Suprapubic skin (tissue), 4 donors: ENCODE results near the gene RAB33A. TPM values are rescaled to one million over a fixed set of nuclear protein-coding genes. Genes with fewer than 3 reads are reported as not detected.

ENCODE experiments used
- DNase-seq, 2 donors: peaks; one replicate each; pipeline ENCODE4 v3.0.0-alpha.2; 2019; ENCODE audit warnings: low spot score in 2 of 2
- H3K27ac ChIP-seq: fragments of 200-600 bp; sonication (generic); one replicate; pipeline ENCODE4 v1.5.1; 2019
- H3K27me3 ChIP-seq: fragments of 200-600 bp; sonication (generic); one replicate; pipeline ENCODE4 v1.5.1; 2019
- H3K36me3 ChIP-seq: fragments of 200-600 bp; sonication (generic); one replicate; pipeline ENCODE4 v1.5.1; 2019
- H3K4me1 ChIP-seq: fragments of 200-600 bp; sonication (generic); one replicate; pipeline ENCODE4 v1.5.1; 2019
- H3K4me3 ChIP-seq: fragments of 200-600 bp; sonication (generic); one replicate; pipeline ENCODE4 v1.5.1; 2019; ENCODE audit warnings: mild to moderate bottlenecking
- H3K9me3 ChIP-seq: fragments of 200-600 bp; sonication (generic); one replicate; pipeline ENCODE4 v1.5.1; 2019
- EP300 ChIP-seq: sonication (generic); formaldehyde crosslinking; IDR thresholded peaks from one replicate; pipeline ENCODE4 v1.6.1; 2017; ENCODE audit warnings: antibody characterized with exemption
- POLR2A ChIP-seq, 2 donors: fragments of 450-650 bp; IDR thresholded peaks; one replicate each; pipeline ENCODE4 v1.6.1; 2017; ENCODE audit warnings: antibody characterized with exemption in 2 of 2, mild to moderate bottlenecking in 2 of 2, moderate library complexity in 2 of 2
- POLR2AphosphoS5 ChIP-seq, 3 donors: sonication (generic); formaldehyde crosslinking; IDR thresholded peaks; one replicate each; pipeline ENCODE4 v1.6.1; 2017; ENCODE audit warnings: antibody characterized with exemption in 3 of 3
- WGBS: methylation state at CpG from one replicate; pipeline ENCODE4 v1.1.5; 2018; 5-methylcytosine and 5-hydroxymethylcytosine counted together
- total RNA-seq, 4 donors: library from RNA; depleted of rRNA; stranded (reverse); fragments of >200 nt; gene quantifications; one replicate each; pipeline ENCODE4 v1.1.0, GENCODE V29; 2016
- TF ChIP-seq, protein P1 (sequence below), 2 donors: fragments of 200-600 bp in 1 of 2; fragments of 450-650 bp in 1 of 2; sonication (generic) in 1 of 2; IDR thresholded peaks; one replicate each; pipeline ENCODE4 v1.5.1; 2016 to 2019; ENCODE audit warnings: antibody characterized with exemption in 2 of 2, mild to moderate bottlenecking in 1 of 2, moderate library complexity in 1 of 2

RAB33A gene
- total RNA-seq, 4 donors from 2014 or later: not detected

DNA sequence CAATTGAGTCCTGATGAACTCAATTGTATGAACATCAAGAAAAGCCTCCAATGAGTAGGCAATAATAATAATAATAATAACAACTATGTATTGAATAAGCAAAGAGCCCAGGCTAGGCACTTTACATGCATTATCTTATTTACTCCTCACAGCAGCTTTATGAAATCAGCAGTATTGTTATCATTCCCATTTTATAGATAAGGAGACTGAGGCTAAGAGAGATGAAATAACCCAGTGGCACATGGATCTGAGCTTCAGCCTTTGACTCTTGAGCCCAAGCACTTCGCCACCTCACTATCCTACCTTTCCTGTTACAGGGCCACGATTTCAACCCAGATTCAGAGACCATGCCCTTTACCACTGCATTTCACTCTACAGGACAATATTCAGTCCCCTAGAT is 3.2 kb downstream of the RAB33A start:
- Histone ChIP-seq H3K36me3 (no peaks in the 10 kb centered on the region), H3K27me3 (no peaks in the 10 kb centered on the region), H3K4me1 (peaks cover 32% of the 10 kb centered on the region), H3K9me3 (no peaks in the 10 kb centered on the region), H3K27ac (no peak overlapping the region), H3K4me3 (no peak overlapping the region)
- WGBS: 85% methylated on average over 2 of the region's 2 CpGs
- DNase-seq: no peak
- no peak for TF ChIP-seq POLR2A (IDR thresholded peaks at IDR 0.05)
- TF ChIP-seq, protein P1, sequence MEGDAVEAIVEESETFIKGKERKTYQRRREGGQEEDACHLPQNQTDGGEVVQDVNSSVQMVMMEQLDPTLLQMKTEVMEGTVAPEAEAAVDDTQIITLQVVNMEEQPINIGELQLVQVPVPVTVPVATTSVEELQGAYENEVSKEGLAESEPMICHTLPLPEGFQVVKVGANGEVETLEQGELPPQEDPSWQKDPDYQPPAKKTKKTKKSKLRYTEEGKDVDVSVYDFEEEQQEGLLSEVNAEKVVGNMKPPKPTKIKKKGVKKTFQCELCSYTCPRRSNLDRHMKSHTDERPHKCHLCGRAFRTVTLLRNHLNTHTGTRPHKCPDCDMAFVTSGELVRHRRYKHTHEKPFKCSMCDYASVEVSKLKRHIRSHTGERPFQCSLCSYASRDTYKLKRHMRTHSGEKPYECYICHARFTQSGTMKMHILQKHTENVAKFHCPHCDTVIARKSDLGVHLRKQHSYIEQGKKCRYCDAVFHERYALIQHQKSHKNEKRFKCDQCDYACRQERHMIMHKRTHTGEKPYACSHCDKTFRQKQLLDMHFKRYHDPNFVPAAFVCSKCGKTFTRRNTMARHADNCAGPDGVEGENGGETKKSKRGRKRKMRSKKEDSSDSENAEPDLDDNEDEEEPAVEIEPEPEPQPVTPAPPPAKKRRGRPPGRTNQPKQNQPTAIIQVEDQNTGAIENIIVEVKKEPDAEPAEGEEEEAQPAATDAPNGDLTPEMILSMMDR (IDR thresholded peaks at IDR 0.05): no peak
- TF ChIP-seq POLR2AphosphoS5 (IDR thresholded peaks at IDR 0.05): no peak
- no peak for TF ChIP-seq EP300

DNA sequence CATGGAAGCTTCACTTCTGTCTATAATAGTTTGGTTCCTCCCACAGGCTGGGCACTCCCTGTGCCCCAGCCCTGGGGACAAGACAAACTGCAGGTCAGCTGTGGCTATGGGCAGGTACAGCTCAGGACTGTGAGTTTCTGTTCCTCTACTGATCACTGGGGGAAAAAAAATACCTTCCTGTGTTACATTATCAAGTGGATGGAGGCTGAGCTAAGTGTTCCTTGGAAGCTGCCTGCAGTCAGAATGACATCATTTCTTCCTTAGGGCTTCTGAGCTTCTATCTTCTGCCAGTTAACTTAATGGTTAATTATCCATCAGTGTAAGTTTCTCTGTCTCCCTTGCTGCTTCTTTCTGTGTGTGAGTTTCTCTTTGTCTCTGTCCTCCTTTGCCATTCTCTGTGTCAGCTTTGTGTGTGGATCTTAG is 4.6 kb downstream of the RAB33A start:
- Histone ChIP-seq H3K4me3 (no peak overlapping the region), H3K9me3 (no peaks in the 10 kb centered on the region), H3K27me3 (no peaks in the 10 kb centered on the region), H3K4me1 (peaks cover 26% of the 10 kb centered on the region), H3K27ac (no peak overlapping the region), H3K36me3 (no peaks in the 10 kb centered on the region)
- DNase-seq: no peak
- TF ChIP-seq POLR2A (IDR thresholded peaks at IDR 0.05) (no peak), EP300 (no peak), POLR2AphosphoS5 (IDR thresholded peaks at IDR 0.05) (no peak)

DNA sequence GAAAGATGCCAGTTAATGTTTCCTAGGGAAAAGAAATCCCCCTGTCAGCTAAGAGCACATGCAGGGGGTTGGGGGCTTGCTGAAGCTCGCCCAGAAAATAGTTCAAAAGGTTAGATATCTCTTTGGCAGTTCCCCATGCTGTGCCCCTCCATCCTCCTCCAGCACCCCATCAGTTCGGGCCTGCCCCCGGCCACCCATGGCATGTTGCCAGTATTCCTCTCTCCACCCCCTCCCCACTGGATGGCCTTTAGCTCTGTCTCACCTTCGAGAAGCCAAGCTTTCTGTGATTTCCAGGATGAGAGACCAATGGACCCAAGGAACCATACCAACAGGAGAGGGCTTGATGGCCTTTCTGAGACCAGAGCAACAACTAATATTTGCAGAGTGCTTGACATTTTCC is 5.2 kb downstream of the RAB33A start:
- H3K9me3 ChIP-seq: no peaks in the 10 kb centered on the region
- no peak for DNase-seq
- no peak for TF ChIP-seq POLR2A (IDR thresholded peaks at IDR 0.05)
- TF ChIP-seq, protein P1 (IDR thresholded peaks at IDR 0.05): no peak
- TF ChIP-seq POLR2AphosphoS5 (IDR thresholded peaks at IDR 0.05): no peak
- no peaks in the 10 kb centered on the region for H3K36me3 ChIP-seq
- H3K4me1 ChIP-seq: peaks cover 24% of the 10 kb centered on the region
- no peak overlapping the region for H3K27ac ChIP-seq
- WGBS: 57% methylated on average over 4 of the region's 4 CpGs
- no peak overlapping the region for H3K4me3 ChIP-seq
- H3K27me3 ChIP-seq: no peaks in the 10 kb centered on the region

DNA sequence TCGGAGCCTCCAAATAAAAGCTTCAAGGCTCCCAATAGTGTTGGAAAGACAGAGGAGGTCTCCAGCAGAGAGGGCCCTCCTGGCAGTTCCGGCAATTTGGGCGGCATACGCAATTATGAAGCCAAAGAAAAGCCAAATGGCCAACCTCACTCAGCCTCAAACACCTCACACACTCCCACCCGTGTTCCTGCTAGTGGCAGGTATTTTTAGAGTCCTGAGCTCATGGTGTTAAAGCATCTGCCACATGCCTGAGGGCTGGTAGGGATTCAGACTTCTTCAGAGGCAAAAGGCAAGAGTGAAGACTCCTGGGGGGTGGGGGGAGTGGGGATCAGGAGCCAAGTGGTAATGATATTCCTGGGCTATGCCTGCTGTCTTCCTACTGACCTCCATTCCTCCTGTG is 7.4 kb downstream of the RAB33A start:
- TF ChIP-seq, protein P1 (IDR thresholded peaks at IDR 0.05): no peak
- TF ChIP-seq EP300: no peak
- no peak for TF ChIP-seq POLR2A (IDR thresholded peaks at IDR 0.05)
- no peak for TF ChIP-seq POLR2AphosphoS5 (IDR thresholded peaks at IDR 0.05)
- H3K4me1 ChIP-seq: peaks cover 5% of the 10 kb centered on the region
- H3K36me3 ChIP-seq: no peaks in the 10 kb centered on the region
- WGBS: 64% methylated on average over 5 of the region's 5 CpGs
- H3K27me3 ChIP-seq: no peaks in the 10 kb centered on the region
- H3K9me3 ChIP-seq: no peaks in the 10 kb centered on the region
- no peak for DNase-seq
- H3K4me3 ChIP-seq: no peak overlapping the region
- H3K27ac ChIP-seq: no peak overlapping the region

DNA sequence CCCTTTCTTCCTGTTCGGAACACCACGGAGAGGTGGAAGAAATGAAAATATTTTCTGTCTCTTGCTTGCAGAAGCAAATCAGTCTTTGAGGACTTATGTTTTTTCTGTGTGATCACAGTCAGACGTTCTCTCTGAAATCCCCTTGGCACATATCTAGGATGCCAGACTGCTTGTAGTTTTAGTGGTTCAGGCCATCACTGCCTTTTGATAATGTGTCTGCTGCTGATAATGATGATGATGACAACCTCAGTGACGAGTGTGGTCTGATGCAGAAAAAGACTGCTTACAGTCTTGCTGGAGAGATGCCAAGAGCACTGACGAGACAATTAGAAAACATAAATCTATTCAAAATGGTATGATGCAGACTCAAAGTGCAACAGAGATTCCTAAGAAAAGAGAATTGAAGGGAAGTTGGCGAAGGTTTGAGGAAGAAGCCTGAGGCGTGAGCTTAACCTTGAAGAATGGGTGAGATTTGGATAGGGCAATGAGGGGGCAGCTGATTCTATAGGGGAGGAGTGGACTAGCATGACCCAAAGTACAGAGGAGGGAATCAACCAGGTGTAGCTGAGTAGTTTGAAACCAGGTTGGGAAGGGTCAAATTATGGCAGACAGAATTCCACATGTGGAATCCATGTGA is 7.9 kb downstream of the RAB33A start:
- Histone ChIP-seq H3K4me3 (no peak overlapping the region), H3K4me1 (peaks cover under 1% of the 10 kb centered on the region), H3K9me3 (no peaks in the 10 kb centered on the region), H3K36me3 (no peaks in the 10 kb centered on the region), H3K27me3 (no peaks in the 10 kb centered on the region), H3K27ac (no peak overlapping the region)
- 48% methylated on average over 7 of the region's 7 CpGs for WGBS
- TF ChIP-seq POLR2AphosphoS5 (IDR thresholded peaks at IDR 0.05) (no peak), EP300 (no peak), POLR2A (IDR thresholded peaks at IDR 0.05) (no peak)
- TF ChIP-seq, protein P1 (IDR thresholded peaks at IDR 0.05): no peak
- no peak for DNase-seq

DNA sequence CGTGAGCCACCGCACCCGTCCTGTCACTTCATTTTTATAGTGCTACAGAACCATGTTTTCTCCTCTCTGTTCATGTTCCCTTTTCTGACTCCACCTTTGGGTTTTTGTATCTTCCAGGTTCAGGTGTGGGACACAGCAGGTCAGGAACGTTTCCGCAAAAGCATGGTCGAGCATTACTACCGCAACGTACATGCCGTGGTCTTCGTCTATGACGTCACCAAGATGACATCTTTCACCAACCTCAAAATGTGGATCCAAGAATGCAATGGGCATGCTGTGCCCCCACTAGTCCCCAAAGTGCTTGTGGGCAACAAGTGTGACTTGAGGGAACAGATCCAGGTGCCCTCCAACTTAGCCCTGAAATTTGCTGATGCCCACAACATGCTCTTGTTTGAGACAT is 12.4 kb downstream of the RAB33A start:
- H3K27ac ChIP-seq: no peak overlapping the region
- 93% methylated on average over 11 of the region's 11 CpGs for WGBS
- no peaks in the 10 kb centered on the region for H3K9me3 ChIP-seq
- no peaks in the 10 kb centered on the region for H3K36me3 ChIP-seq
- H3K27me3 ChIP-seq: no peaks in the 10 kb centered on the region
- no peak for DNase-seq
- TF ChIP-seq, protein P1 (IDR thresholded peaks at IDR 0.05): no peak
- TF ChIP-seq POLR2A (IDR thresholded peaks at IDR 0.05) (no peak), EP300 (no peak), POLR2AphosphoS5 (IDR thresholded peaks at IDR 0.05) (no peak)
- no peaks in the 10 kb centered on the region for H3K4me1 ChIP-seq
- H3K4me3 ChIP-seq: no peak overlapping the region
